Fibroblast of the conjunctiva (primary cell): ENCODE measurements around the gene UBAC2.
"Not testable (repeated sequence)": the region's sequence is repeated elsewhere in the genome, so short reads cannot be mapped to it uniquely, and the experiment has no call there.

ENCODE experiments used
- DNase-seq: peaks from one replicate; pipeline ENCODE4 v3.0.0-alpha.2; 2010; ENCODE audit warnings: low read depth

The UBAC2 gene

GRCh38 chr13:99380921-99381645, 180.4 kb downstream of the UBAC2 start:
- no peak for DNase-seq

- DNase-seq, result no peak
Observed at GRCh38 chr13:99381766-99382165, 181.1 kb downstream of the UBAC2 start.

GRCh38 chr13:99382428-99383133, 181.9 kb downstream of the UBAC2 start:
- no peak for DNase-seq

- no peak for DNase-seq
Observed at GRCh38 chr13:99383511-99383921, 182.9 kb downstream of the UBAC2 start.

- no peak for DNase-seq
Observed at GRCh38 chr13:99383946-99384345, 183.3 kb downstream of the UBAC2 start.

GRCh38 chr13:99384468-99384867, 183.8 kb downstream of the UBAC2 start:
- DNase-seq, result no peak

GRCh38 chr13:99385161-99385560, 184.5 kb downstream of the UBAC2 start:
- no peak for DNase-seq

GRCh38 chr13:99385940-99386339, 185.3 kb downstream of the UBAC2 start:
- no peak for DNase-seq

- no peak for DNase-seq
Observed at GRCh38 chr13:99386495-99386894, 185.8 kb downstream of the UBAC2 start.

GRCh38 chr13:99386911-99387788, 186.5 kb downstream of the UBAC2 start:
- no peak for DNase-seq

GRCh38 chr13:99388334-99388923, 187.8 kb downstream of the UBAC2 start:
- DNase-seq, result no peak

- DNase-seq, result not testable (repeated sequence)
Observed at GRCh38 chr13:99389094-99389493, 188.4 kb downstream of the UBAC2 start.

- DNase-seq, result no peak
Observed at GRCh38 chr13:99389520-99390304, 189.1 kb downstream of the UBAC2 start.

- DNase-seq, result no peak
Observed at GRCh38 chr13:99390601-99391000, 189.9 kb downstream of the UBAC2 start.

GRCh38 chr13:99391781-99392469, 191.3 kb downstream of the UBAC2 start:
- no peak for DNase-seq

GRCh38 chr13:99392470-99393135, 191.9 kb downstream of the UBAC2 start:
- no peak for DNase-seq

GRCh38 chr13:99393391-99393790, 192.7 kb downstream of the UBAC2 start:
- DNase-seq, result not testable (repeated sequence)

GRCh38 chr13:99393791-99394735, 193.4 kb downstream of the UBAC2 start:
- DNase-seq, result no peak

GRCh38 chr13:99395436-99395835, 194.8 kb downstream of the UBAC2 start:
- DNase-seq, result no peak
